GM12878 (cell line): Measurements from ENCODE around the gene BGLAP. TPM values are rescaled to one million over a fixed set of nuclear protein-coding genes. Genes with fewer than 3 reads are reported as not detected.

ENCODE experiments used
- ATAC-seq: fragments of 200-7000 bp; cut with Tn5 transposase; 3 replicates; pipeline ENCODE4 v1.9.1; 2020; ENCODE audit warnings: mild to moderate bottlenecking, moderate library complexity
- BruUV-seq: library from RNA; stranded (reverse); fragments of 400-500 nt; replicated peaks from 2 replicates; lab custom pipeline; 2021; lab: Mats Ljungman, UMichigan
- CTCF ChIA-PET: fragments of 300-600 bp; sonication (Branson Sonifier 250); formaldehyde crosslinking; extraction: SDS; loops from one replicate; lab custom pipeline; 2021; ENCODE audit warnings: inconsistent platforms; lab: Yijun Ruan, JAX
- POLR2A ChIA-PET: fragments of 350-600 bp; formaldehyde crosslinking; extraction: SDS; loops from one replicate; lab custom pipeline; 2021; ENCODE audit warnings: inconsistent platforms; lab: Charles Lee
- RAD21 ChIA-PET: fragments of 300-600 bp; sonication (Branson Sonifier 250); formaldehyde crosslinking; loops from one replicate; lab custom pipeline; 2023; ENCODE audit warnings: antibody characterized with exemption; ENCODE audit not compliant: unreplicated experiment; lab: Charles Lee
- SMC1A ChIA-PET: fragments of 300-600 bp; sonication (Branson Sonifier 250); formaldehyde crosslinking; loops from one replicate; lab custom pipeline; 2023; ENCODE audit not compliant: unreplicated experiment, uncharacterized antibody; lab: Charles Lee
- DNase-seq: peaks from one replicate; pipeline ENCODE4 v3.0.0-alpha.2; 2011; ENCODE audit warnings: low read depth, low spot score
- FAIRE-seq: peaks from 3 replicates; lab custom pipeline; 2011; peaks lifted over from hg19 to GRCh38; lab: Jason Lieb, UNC
- H2AFZ ChIP-seq: 2 replicates; pipeline ENCODE4 v1.6.0; 2011; ENCODE audit warnings: low read depth, low read length, control low read depth; ENCODE audit not compliant: control insufficient read depth
- H3K27ac ChIP-seq: 2 replicates; pipeline ENCODE4 v1.5.1; 2011; ENCODE audit warnings: control low read depth; ENCODE audit not compliant: control insufficient read depth, insufficient read depth
- H3K27me3 ChIP-seq, 2 experiments: replicated peaks in 1 of 2; 2 replicates each; pipeline versions ENCODE4 v1.6.0 to v1.6.1; 2011; ENCODE audit warnings: low read length in 1 of 2; ENCODE audit not compliant: control insufficient read depth in 2 of 2, insufficient read depth in 2 of 2
- H3K36me3 ChIP-seq, 2 experiments: 2 replicates each; pipeline ENCODE4 v1.5.1; 2011; ENCODE audit warnings: low read length in 1 of 2; ENCODE audit not compliant: control insufficient read depth in 2 of 2, insufficient read depth in 2 of 2
- H3K4me1 ChIP-seq: 2 replicates; pipeline ENCODE4 v1.6.1; 2011; ENCODE audit warnings: mild to moderate bottlenecking, low read length, moderate library complexity, mixed read lengths; ENCODE audit not compliant: control insufficient read depth, insufficient read depth
- H3K4me2 ChIP-seq: 2 replicates; pipeline ENCODE4 v1.6.0; 2011; ENCODE audit warnings: control low read depth; ENCODE audit not compliant: control insufficient read depth, insufficient read depth
- H3K4me3 ChIP-seq: fragments of 200-600 bp; sonication (generic); 2 replicates; pipeline ENCODE4 v1.5.1; 2016
- H3K79me2 ChIP-seq: 2 replicates; pipeline ENCODE4 v1.6.0; 2011; ENCODE audit warnings: low read length; ENCODE audit not compliant: control insufficient read depth, insufficient read depth
- H3K9ac ChIP-seq: 2 replicates; pipeline ENCODE4 v1.8.0; 2011; ENCODE audit warnings: low read length, control low read depth, mixed read lengths; ENCODE audit not compliant: control insufficient read depth, insufficient read depth
- H3K9me3 ChIP-seq: replicated peaks from 3 replicates; pipeline ENCODE4 v1.5.1; 2011; ENCODE audit warnings: mild to moderate bottlenecking, low read length; ENCODE audit not compliant: control insufficient read depth, insufficient read depth
- H4K20me1 ChIP-seq: 2 replicates; pipeline ENCODE4 v1.6.0; 2011; ENCODE audit not compliant: control insufficient read depth, insufficient read depth
- ATF7 ChIP-seq: fragments of 450-650 bp; IDR thresholded peaks from 2 replicates; pipeline ENCODE4 v1.6.1; 2016; ENCODE audit warnings: low read depth, mild to moderate bottlenecking
- MTA3 ChIP-seq: IDR thresholded peaks from 2 replicates; pipeline ENCODE4 v1.6.1; 2012; ENCODE audit warnings: low read length, inconsistent platforms, borderline replicate concordance
- NFYB ChIP-seq: IDR thresholded peaks from 2 replicates; pipeline ENCODE4 v1.6.1; 2011; ENCODE audit warnings: low read depth, mild to moderate bottlenecking, low read length, improper control_type of control experiment, moderate library complexity; ENCODE audit not compliant: insufficient read depth
- SIX5 ChIP-seq: IDR thresholded peaks from 2 replicates; pipeline ENCODE4 v1.6.1; 2011; ENCODE audit warnings: mild to moderate bottlenecking, low read depth, low read length, moderate library complexity; ENCODE audit not compliant: severe bottlenecking
- SMAD5 ChIP-seq: IDR thresholded peaks from 2 replicates; pipeline ENCODE4 v1.6.1; 2016; ENCODE audit warnings: antibody characterized with exemption, low read depth
- ZNF24 ChIP-seq: fragments of 450-650 bp; IDR thresholded peaks from 2 replicates; pipeline ENCODE4 v1.6.1; 2017; ENCODE audit warnings: antibody characterized with exemption, mild to moderate bottlenecking
- ZNF274 ChIP-seq: IDR thresholded peaks from one replicate; pipeline ENCODE4 v1.8.0; 2011; ENCODE audit not compliant: insufficient read length, insufficient read depth
- WGBS: methylation state at CpG from one replicate; pipeline ENCODE4 v1.1.6; 2016; ENCODE audit warnings: low lambda C conversion rate; ENCODE audit not compliant: insufficient replicate concordance, insufficient coverage; ENCODE audit errors: missing lambda C conversion rate; 5-methylcytosine and 5-hydroxymethylcytosine counted together
- in situ Hi-C: fragments of 300-500 bp; cut with MboI; formaldehyde crosslinking; loops from 9 replicates; pipeline ENCODE4 v1.14.3; 2018; ENCODE audit warnings: mixed read lengths
- intact Hi-C: fragments of 100-400 bp; cut with micrococcal nuclease; formaldehyde crosslinking; loops from one replicate; pipeline ENCODE4 v1.14.2; 2022; ENCODE audit not compliant: unreplicated experiment
- polyA plus RNA-seq, 11 experiments: library from polyadenylated mRNA; depleted of rRNA in 4 of 11; unstranded in 6 of 11; stranded (reverse) in 5 of 11; fragments of >200 nt; fragmentation: Nextera tagmentation in 4 of 11; fragmentation: Illumina TruSeq in 1 of 11; extraction: Ambion mirVana in 4 of 11; extraction: Trizol in 1 of 11; gene quantifications; 1 replicate in 1 of 11; 2 replicates in 10 of 11; pipeline versions ENCODE4 v1.2.1 to v1.2.3, GENCODE V29; 2011 to 2016; ENCODE audit warnings: inconsistent platforms in 2 of 11, missing spikeins in 2 of 11, low read depth in 1 of 11
- total RNA-seq, 4 experiments: library from RNA; depleted of rRNA in 3 of 4; stranded (reverse); fragments of >200 nt in 3 of 4; fragmentation: Illumina TruSeq in 1 of 4; extraction: Trizol in 1 of 4; gene quantifications; 2 replicates each; pipeline versions ENCODE4 v1.2.1 to v1.2.3, GENCODE V29; 2013 to 2021

Gene BGLAP
- total and polyA plus RNA-seq, 10 of the 15 experiments (the other 5 are each of a cell fraction or from before 2014, with no cell fraction given): 0.20 to 1.8 (median 0.40) TPM; not detected in 3

DNA sequence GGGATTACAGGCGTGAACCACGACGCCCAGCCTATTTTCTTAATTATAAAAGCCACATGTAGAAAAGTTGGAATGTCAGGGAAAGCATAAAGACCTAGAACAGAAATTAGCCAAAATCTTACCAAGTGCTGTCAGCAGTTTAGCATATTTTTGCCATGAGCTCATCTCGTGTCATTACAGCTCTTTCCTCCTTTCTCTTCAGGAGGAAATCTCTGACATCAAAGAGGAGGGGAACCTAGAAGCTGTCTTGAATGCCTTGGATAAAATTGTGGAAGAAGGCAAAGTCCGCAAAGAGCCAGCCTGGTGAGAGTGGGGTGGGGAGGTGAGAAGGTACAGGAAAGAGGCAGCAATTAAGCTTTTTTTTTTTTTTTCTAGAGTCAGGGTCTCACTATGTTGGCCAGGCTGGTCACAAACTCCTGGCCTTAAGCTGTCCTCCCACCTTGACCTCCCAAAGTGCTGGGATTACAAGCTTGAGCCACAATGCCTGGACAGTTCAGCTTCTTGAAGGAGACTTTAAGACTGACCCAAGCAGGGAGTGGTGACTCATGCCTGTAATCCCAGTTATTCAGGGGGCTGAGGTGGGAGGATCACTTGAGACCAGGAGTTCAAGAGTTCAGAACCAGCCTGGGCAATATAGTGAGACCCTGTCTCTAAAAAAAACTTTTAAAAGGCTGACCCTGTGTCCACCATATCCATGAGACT, 8.4 kb upstream of the BGLAP start:
- H2AFZ ChIP-seq: no peak overlapping the region
- H3K27ac ChIP-seq: no peak overlapping the region
- in situ Hi-C loops: no loop called here
- no peaks in the 10 kb centered on the region for H3K27me3 ChIP-seq
- no peak overlapping the region for H3K4me3 ChIP-seq
- no peaks in the 10 kb centered on the region for H3K79me2 ChIP-seq
- WGBS: 92% methylated on average over 5 of the region's 5 CpGs
- no TSS peak for BruUV-seq
- H4K20me1 ChIP-seq: no peaks in the 10 kb centered on the region
- CTCF ChIA-PET: interaction anchor here (0.8 to 1.6 kb wide), 3 partner anchors 10 to 85 kb away, joined by 3 to 7 read pairs (median 3); no protein-coding TSS in a partner anchor
- no peak overlapping the region for H3K4me2 ChIP-seq
- no peak overlapping the region for H3K9ac ChIP-seq
- SMC1A ChIA-PET: interaction anchor here (1.3 to 1.9 kb wide), 4 partner anchors 8 to 86 kb away, joined by 3 to 6 read pairs (median 4); partner anchors contain the start of gene BGLAP
- POLR2A ChIA-PET: interaction anchor here (0.6 to 0.7 kb wide), 5 partner anchors 26 to 549 kb away, joined by 3 to 5 read pairs (median 3); no protein-coding TSS in a partner anchor
- H3K9me3 ChIP-seq: no peaks in the 10 kb centered on the region
- peaks cover 3 to 19% of the 10 kb centered on the region in 2 experiments for H3K36me3 ChIP-seq
- TF ChIP-seq ZNF24: no peak
- TF ChIP-seq ZNF274: no peak
- TF ChIP-seq ATF7: no peak
- no peak for TF ChIP-seq SIX5
- no peak for TF ChIP-seq MTA3
- no peak for TF ChIP-seq NFYB
- no peak for TF ChIP-seq SMAD5
- TF ChIP-seq, all 136 proteins: peak for 0
- intact Hi-C loops: no loop called here
- H3K4me1 ChIP-seq: peaks cover under 1% of the 10 kb centered on the region
- DNase-seq (no peak), FAIRE-seq (peak; percentile 61), ATAC-seq (no peak)
- RAD21 ChIA-PET: no interaction called here
